HuH-7 (cell line): Measurements from ENCODE around the gene GPX8.

Experiments used
- DNase-seq: peaks from one replicate; pipeline ENCODE4 v3.0.0; 2011; ENCODE audit warnings: low spot score

The GPX8 gene, protein sequence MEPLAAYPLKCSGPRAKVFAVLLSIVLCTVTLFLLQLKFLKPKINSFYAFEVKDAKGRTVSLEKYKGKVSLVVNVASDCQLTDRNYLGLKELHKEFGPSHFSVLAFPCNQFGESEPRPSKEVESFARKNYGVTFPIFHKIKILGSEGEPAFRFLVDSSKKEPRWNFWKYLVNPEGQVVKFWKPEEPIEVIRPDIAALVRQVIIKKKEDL

DNA sequence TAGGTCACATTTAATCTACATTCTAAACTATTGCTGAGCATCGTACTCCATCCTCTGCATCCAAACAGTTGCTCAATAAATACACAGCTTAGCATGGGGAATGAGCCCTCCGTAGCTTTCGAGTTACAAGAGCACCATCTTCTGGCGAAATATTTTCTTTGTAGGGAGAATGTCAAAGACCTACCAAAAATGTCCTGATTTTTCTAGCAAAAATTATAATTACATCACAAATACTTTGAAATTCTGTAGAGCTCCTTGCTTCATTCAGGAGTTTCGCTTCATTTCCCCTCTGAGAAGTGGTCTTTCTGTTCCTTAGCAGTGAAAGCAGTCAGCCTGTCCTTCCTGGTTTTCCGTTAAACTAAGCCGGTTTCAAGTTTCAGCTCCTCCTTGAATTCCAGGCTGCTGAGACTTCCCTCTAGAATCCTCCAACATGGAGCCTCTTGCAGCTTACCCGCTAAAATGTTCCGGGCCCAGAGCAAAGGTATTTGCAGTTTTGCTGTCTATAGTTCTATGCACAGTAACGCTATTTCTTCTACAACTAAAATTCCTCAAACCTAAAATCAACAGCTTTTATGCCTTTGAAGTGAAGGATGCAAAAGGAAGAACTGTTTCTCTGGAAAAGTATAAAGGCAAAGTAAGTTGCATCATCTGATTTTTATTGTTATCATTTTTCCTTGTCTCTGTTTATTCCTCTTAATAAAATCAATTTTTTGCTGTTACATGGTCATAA is at the start of gene GPX8:
Gene GPX8 (plus strand): TSS at position 409 of the 730 bp plus-strand sequence. CDS start 22 bp downstream, at position 431.
- peak; percentile 17 for DNase-seq

GRCh38 chr5:55110217-55110616 is 49.8 kb upstream of the GPX8 start:
- DNase-seq, result no peak

DNA sequence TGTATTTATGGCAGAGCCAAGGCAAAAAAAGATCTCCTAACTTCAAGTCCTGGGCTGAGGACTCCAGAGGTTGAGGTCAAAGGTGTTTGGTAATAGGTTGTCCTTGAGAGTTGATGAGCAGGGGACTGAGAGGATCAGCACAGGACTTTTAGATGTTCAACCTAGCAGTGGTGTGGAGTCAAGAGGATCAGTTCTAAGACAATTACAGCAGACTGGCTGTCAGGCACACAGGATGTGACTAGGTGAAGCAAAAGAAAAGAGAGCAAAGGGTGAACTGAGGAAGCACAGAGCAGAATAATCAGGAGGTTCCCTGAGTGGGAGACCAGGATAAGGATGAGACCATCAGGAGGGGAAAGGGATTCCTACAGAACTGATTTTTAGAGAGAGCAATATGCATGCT is 46.6 kb upstream of the GPX8 start:
- no peak for DNase-seq

DNA sequence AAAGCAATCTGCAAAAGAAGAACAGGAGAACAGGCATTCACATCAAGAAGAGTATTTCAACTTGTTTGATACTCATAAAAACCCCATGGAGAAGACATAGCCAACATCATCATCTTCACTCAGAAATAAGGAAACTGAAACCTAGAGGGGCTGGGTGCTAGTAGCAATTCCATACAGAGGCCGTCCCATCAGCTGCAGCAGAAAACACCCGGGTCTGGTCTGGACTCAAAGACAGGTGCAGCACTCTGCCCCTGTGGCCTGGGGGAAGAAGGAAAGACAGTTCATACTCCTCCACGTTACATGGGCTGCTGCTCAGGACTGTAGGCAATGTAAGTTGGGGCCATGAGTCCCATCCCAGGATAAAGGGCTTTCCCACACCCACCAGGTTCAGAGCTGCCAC is 45.9 kb upstream of the GPX8 start:
- DNase-seq, result no peak

DNA sequence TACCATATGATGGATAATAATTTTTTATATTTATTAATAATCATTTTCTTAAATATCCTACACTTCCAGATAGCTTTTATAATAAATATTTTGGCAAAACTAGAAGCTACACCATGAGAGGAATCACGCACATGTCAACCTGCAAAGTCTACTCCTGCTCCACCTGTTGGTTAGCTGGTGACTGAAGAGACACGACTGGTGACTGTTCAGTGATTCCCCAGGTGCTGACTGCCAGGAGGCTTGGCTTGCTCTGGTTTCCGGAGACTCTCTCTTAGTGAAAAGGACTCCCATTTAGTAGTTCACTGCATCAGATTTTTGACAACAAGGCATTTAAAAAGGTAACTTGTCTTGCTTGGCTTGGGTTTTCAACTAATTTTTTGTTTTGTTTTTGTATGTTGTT is 36.6 kb upstream of the GPX8 start:
- DNase-seq, result no peak

- no peak for DNase-seq
Observed at GRCh38 chr5:55134053-55134722, 25.8 kb upstream of the GPX8 start.

- no peak for DNase-seq
Observed at GRCh38 chr5:55136521-55136920, 23.4 kb upstream of the GPX8 start.

GRCh38 chr5:55140908-55141665 is 18.9 kb upstream of the GPX8 start:
- no peak for DNase-seq

DNA sequence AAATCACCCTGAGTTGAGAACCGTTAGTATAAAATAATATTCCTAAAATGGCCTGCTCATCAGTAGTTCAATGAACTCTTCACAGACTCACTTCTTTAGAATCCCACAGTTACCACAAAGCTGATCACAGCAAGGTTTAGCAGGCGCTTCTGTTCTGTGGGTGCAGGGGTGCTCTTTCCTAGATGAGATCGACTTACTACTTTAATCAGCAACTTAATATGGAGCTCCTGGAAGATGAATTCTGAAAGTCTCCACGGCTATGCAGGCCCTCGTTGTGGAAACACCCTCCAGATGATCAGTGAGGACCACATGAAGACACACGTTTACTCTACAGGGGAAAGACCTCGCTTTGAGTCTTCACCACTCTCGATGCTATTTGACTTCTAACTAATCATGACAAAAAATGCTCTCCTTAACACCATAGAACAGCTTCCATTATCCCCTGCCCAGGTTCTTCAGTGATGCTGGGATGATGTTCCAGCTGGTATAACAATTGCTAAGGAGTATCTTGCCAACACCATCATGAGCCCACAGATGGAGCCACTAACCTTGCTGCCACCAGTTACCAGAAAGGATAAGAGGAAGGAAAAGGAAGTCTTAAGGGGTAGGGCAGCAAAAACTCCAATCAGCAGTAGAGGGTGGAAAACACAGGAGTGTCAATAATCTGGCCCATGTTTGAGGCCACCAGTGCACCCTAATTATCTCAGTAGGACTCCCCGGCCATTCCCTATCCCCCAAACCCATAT is 17.9 kb upstream of the GPX8 start:
- no peak for DNase-seq

DNA sequence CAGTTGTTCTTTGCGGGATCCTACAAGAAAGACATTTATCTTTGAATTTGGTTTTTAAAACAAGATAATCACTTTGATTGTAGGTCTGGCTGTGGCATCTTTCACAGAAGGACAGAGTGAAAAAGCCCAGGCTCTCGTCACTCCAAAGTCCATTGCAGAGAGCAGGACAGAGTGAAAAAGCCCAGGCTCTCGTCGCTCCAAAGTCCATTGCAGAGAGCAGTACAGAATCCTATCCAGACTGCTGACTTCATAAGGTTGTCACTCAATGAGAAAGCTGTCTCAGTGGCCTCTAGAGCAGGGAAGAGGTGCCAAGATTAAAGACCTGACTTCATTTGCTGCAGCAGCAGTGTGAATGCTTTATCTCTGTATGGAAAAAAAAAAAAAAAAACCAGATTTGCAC is 16.3 kb upstream of the GPX8 start:
- DNase-seq, result no peak

DNA sequence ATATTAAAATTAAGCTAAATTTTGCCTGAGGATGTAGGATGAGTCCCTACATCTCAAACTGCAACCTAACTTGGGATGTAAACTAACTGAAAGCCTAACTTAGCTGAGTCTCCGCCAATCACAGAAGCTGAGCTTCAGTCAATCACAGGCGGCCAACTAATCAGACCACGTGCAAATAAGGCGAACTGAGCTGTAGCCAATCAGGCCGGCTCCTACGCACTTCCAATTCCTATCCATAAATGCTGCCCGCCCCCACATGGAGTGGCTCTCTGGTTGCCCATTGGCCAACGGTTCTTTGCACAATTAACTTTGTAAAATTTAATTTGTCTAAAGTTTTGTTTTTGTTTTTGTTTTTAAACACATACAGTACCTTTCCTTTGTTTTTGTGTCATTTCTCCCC is 13.9 kb upstream of the GPX8 start:
- no peak for DNase-seq

DNA sequence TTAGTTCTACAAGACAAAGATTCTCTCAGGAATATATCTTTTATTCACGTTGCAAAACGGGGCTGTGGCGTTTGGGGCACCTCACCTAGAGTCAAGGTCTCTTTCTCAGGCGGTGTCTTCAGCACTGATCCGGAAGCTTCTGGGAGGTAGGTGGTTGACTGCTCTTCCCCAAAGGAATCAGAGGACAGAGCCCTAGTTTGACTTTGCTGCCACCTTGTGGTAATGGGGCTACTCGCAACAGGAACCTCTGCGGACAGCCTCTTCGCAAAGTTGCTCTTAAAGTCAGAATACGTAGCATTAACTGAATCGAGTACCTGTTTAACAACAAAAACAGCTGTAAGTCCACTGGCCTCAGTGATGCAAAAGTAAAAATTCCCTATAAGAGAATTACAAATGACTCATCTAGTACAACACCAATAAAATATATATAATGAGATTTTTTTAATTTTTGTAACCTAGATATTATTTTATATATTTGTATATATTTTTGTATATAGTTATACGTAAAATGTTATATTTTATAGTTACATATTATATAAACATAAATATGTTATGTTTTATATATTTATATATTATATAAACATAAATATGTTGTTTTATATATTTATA is 13.3 kb upstream of the GPX8 start:
- peak; percentile 36 for DNase-seq

GRCh38 chr5:55149308-55149795 is 10.6 kb upstream of the GPX8 start:
- no peak for DNase-seq

GRCh38 chr5:55151923-55152842 is 7.8 kb upstream of the GPX8 start:
- no peak for DNase-seq

GRCh38 chr5:55154873-55155272 is 5.1 kb upstream of the GPX8 start:
- DNase-seq, result no peak

DNA sequence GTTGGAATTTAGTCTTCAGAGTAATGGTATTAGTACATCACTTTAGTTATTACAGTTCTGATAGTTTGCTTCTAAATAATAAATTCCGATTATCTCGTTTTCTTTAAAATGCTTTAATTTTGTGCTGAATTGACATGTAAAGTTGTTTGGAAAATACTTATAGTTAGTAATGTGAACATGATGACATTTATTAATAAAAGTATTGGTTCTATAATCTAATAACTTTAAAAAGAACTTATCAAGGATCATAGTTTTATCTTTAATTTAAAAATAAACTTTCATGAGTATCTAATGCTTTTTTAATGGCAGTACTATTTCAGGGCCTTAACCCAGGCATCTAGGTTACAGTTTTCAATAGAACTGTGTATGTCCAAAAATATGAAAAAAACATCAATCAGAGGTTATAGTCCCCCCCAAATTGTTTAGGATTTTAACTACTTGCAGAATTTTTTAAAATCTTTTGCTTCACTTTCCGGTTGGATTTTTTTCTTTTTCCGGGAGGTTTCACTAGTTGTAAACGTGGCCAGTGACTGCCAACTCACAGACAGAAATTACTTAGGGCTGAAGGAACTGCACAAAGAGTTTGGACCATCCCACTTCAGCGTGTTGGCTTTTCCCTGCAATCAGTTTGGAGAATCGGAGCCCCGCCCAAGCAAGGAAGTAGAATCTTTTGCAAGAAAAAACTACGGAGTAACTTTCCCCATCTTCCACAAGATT is 680 bp downstream of the GPX8 start:
- DNase-seq, result no peak

GRCh38 chr5:55162666-55163065 is 2.7 kb downstream of the GPX8 start:
- no peak for DNase-seq

- no peak for DNase-seq
Observed at GRCh38 chr5:55171471-55171870, 11.5 kb downstream of the GPX8 start.
